Measurements from ENCODE around the gene TRAFD1. TPM values are rescaled to one million over a fixed set of nuclear protein-coding genes. Genes with fewer than 3 reads are reported as not detected.

The TRAFD1 gene
- total RNA-seq, 1 experiment from 2014 or later: 52.1 TPM

- no peaks in the 10 kb centered on the region for H3K4me1 ChIP-seq (ENCODE audit: low read length)
- H3K27ac ChIP-seq (ENCODE audit: low read length): no peak overlapping the region
- H3K4me2 ChIP-seq (ENCODE audit: low read depth, low read length, poor library complexity, severe bottlenecking): no peak overlapping the region
- no peaks in the 10 kb centered on the region for H3K9me2 ChIP-seq (replicated peaks; ENCODE audit: insufficient read depth, low read length)
- H3K79me2 ChIP-seq (ENCODE audit: low read length): no peaks in the 10 kb centered on the region
- no peaks in the 10 kb centered on the region for H4K20me1 ChIP-seq (ENCODE audit: insufficient read depth, low read depth, low read length)
- no peak overlapping the region for H3K9ac ChIP-seq (ENCODE audit: low read length)
- H3K4me3 ChIP-seq (ENCODE audit: low read length): no peak overlapping the region
- no peak for DNase-seq
- H3K9me3 ChIP-seq (ENCODE audit: low read length): no peaks in the 10 kb centered on the region
- H2AFZ ChIP-seq (ENCODE audit: low read length): no peak overlapping the region
- H3K36me3 ChIP-seq (ENCODE audit: insufficient read depth, low read length): no peaks in the 10 kb centered on the region
- H3K27me3 ChIP-seq (ENCODE audit: low read length): no peaks in the 10 kb centered on the region
These were observed 55.1 kb downstream of the TRAFD1 start for GRCh38 chr12:112180422-112180821.

GRCh38 chr12:112182499-112182898, 57.1 kb downstream of the TRAFD1 start:
- H3K9me2 ChIP-seq (replicated peaks; ENCODE audit: insufficient read depth, low read length): no peaks in the 10 kb centered on the region
- H3K9me3 ChIP-seq (ENCODE audit: low read length): no peaks in the 10 kb centered on the region
- no peaks in the 10 kb centered on the region for H3K4me1 ChIP-seq (ENCODE audit: low read length)
- no peaks in the 10 kb centered on the region for H3K27me3 ChIP-seq (ENCODE audit: low read length)
- H3K4me2 ChIP-seq (ENCODE audit: low read depth, low read length, poor library complexity, severe bottlenecking): no peak overlapping the region
- no peak overlapping the region for H3K4me3 ChIP-seq (ENCODE audit: low read length)
- no peak overlapping the region for H3K27ac ChIP-seq (ENCODE audit: low read length)
- DNase-seq: no peak
- H3K9ac ChIP-seq (ENCODE audit: low read length): no peak overlapping the region
- H2AFZ ChIP-seq (ENCODE audit: low read length): no peak overlapping the region
- no peaks in the 10 kb centered on the region for H4K20me1 ChIP-seq (ENCODE audit: insufficient read depth, low read depth, low read length)
- no peaks in the 10 kb centered on the region for H3K79me2 ChIP-seq (ENCODE audit: low read length)
- H3K36me3 ChIP-seq (ENCODE audit: insufficient read depth, low read length): no peaks in the 10 kb centered on the region

- DNase-seq: no peak
- H3K9me2 ChIP-seq (replicated peaks; ENCODE audit: insufficient read depth, low read length): no peaks in the 10 kb centered on the region
- no peaks in the 10 kb centered on the region for H4K20me1 ChIP-seq (ENCODE audit: insufficient read depth, low read depth, low read length)
- no peaks in the 10 kb centered on the region for H3K79me2 ChIP-seq (ENCODE audit: low read length)
- no peak overlapping the region for H3K27ac ChIP-seq (ENCODE audit: low read length)
- H3K4me2 ChIP-seq (ENCODE audit: low read depth, low read length, poor library complexity, severe bottlenecking): no peak overlapping the region
- no peaks in the 10 kb centered on the region for H3K4me1 ChIP-seq (ENCODE audit: low read length)
- no peaks in the 10 kb centered on the region for H3K9me3 ChIP-seq (ENCODE audit: low read length)
- no peak overlapping the region for H3K9ac ChIP-seq (ENCODE audit: low read length)
- no peak overlapping the region for H3K4me3 ChIP-seq (ENCODE audit: low read length)
- no peaks in the 10 kb centered on the region for H3K27me3 ChIP-seq (ENCODE audit: low read length)
- H2AFZ ChIP-seq (ENCODE audit: low read length): no peak overlapping the region
- no peaks in the 10 kb centered on the region for H3K36me3 ChIP-seq (ENCODE audit: insufficient read depth, low read length)
These were observed 58.0 kb downstream of the TRAFD1 start for GRCh38 chr12:112183141-112184021.

GRCh38 chr12:112184056-112184887, 58.9 kb downstream of the TRAFD1 start:
- Histone ChIP-seq H3K27ac (ENCODE audit: low read length) (no peak overlapping the region), H3K4me2 (ENCODE audit: low read depth, low read length, poor library complexity, severe bottlenecking) (no peak overlapping the region), H3K9me2 (replicated peaks; ENCODE audit: insufficient read depth, low read length) (no peaks in the 10 kb centered on the region), H3K9ac (ENCODE audit: low read length) (no peak overlapping the region), H4K20me1 (ENCODE audit: insufficient read depth, low read depth, low read length) (no peaks in the 10 kb centered on the region), H3K9me3 (ENCODE audit: low read length) (no peaks in the 10 kb centered on the region), H3K27me3 (ENCODE audit: low read length) (no peaks in the 10 kb centered on the region), H3K79me2 (ENCODE audit: low read length) (no peaks in the 10 kb centered on the region), H3K36me3 (ENCODE audit: insufficient read depth, low read length) (no peaks in the 10 kb centered on the region), H3K4me1 (ENCODE audit: low read length) (no peaks in the 10 kb centered on the region), H2AFZ (ENCODE audit: low read length) (no peak overlapping the region), H3K4me3 (ENCODE audit: low read length) (no peak overlapping the region)
- DNase-seq: no peak

GRCh38 chr12:112185093-112185923, 59.9 kb downstream of the TRAFD1 start:
- Histone ChIP-seq H3K9me2 (replicated peaks; ENCODE audit: insufficient read depth, low read length) (no peaks in the 10 kb centered on the region), H3K4me2 (ENCODE audit: low read depth, low read length, poor library complexity, severe bottlenecking) (no peak overlapping the region), H3K27me3 (ENCODE audit: low read length) (no peaks in the 10 kb centered on the region), H4K20me1 (ENCODE audit: insufficient read depth, low read depth, low read length) (no peaks in the 10 kb centered on the region), H3K4me3 (ENCODE audit: low read length) (no peak overlapping the region), H3K36me3 (ENCODE audit: insufficient read depth, low read length) (no peaks in the 10 kb centered on the region), H3K4me1 (ENCODE audit: low read length) (no peaks in the 10 kb centered on the region), H3K79me2 (ENCODE audit: low read length) (no peaks in the 10 kb centered on the region), H3K9me3 (ENCODE audit: low read length) (no peaks in the 10 kb centered on the region), H3K9ac (ENCODE audit: low read length) (no peak overlapping the region), H2AFZ (ENCODE audit: low read length) (no peak overlapping the region), H3K27ac (ENCODE audit: low read length) (no peak overlapping the region)
- DNase-seq: no peak

- H4K20me1 ChIP-seq (ENCODE audit: insufficient read depth, low read depth, low read length): no peaks in the 10 kb centered on the region
- H3K27me3 ChIP-seq (ENCODE audit: low read length): no peaks in the 10 kb centered on the region
- no peaks in the 10 kb centered on the region for H3K9me3 ChIP-seq (ENCODE audit: low read length)
- H3K79me2 ChIP-seq (ENCODE audit: low read length): no peaks in the 10 kb centered on the region
- H2AFZ ChIP-seq (ENCODE audit: low read length): no peak overlapping the region
- peaks cover 7% of the 10 kb centered on the region; the same call in 1 of the 2 replicates for H3K36me3 ChIP-seq (ENCODE audit: insufficient read depth, low read length)
- DNase-seq: no peak
- H3K9ac ChIP-seq (ENCODE audit: low read length): no peak overlapping the region
- no peaks in the 10 kb centered on the region for H3K9me2 ChIP-seq (replicated peaks; ENCODE audit: insufficient read depth, low read length)
- H3K4me1 ChIP-seq (ENCODE audit: low read length): no peaks in the 10 kb centered on the region
- H3K4me2 ChIP-seq (ENCODE audit: low read depth, low read length, poor library complexity, severe bottlenecking): no peak overlapping the region
- H3K4me3 ChIP-seq (ENCODE audit: low read length): no peak overlapping the region
- H3K27ac ChIP-seq (ENCODE audit: low read length): no peak overlapping the region
These were observed 62.9 kb downstream of the TRAFD1 start for GRCh38 chr12:112188130-112188830.

- Histone ChIP-seq H3K4me3 (ENCODE audit: low read length) (no peak overlapping the region), H3K9ac (ENCODE audit: low read length) (no peak overlapping the region), H3K27ac (ENCODE audit: low read length) (no peak overlapping the region), H3K79me2 (ENCODE audit: low read length) (no peaks in the 10 kb centered on the region), H2AFZ (ENCODE audit: low read length) (no peak overlapping the region), H3K4me1 (ENCODE audit: low read length) (no peaks in the 10 kb centered on the region), H3K9me2 (replicated peaks; ENCODE audit: insufficient read depth, low read length) (no peaks in the 10 kb centered on the region), H3K36me3 (ENCODE audit: insufficient read depth, low read length) (peaks cover 7% of the 10 kb centered on the region; the same call in 1 of the 2 replicates), H3K4me2 (ENCODE audit: low read depth, low read length, poor library complexity, severe bottlenecking) (no peak overlapping the region), H3K9me3 (ENCODE audit: low read length) (no peaks in the 10 kb centered on the region), H4K20me1 (ENCODE audit: insufficient read depth, low read depth, low read length) (no peaks in the 10 kb centered on the region), H3K27me3 (ENCODE audit: low read length) (no peaks in the 10 kb centered on the region)
- DNase-seq: no peak
These were observed 65.1 kb downstream of the TRAFD1 start for GRCh38 chr12:112190231-112191025.

Measured in Karpas-422 (cell line).